ENCODE data around the gene CA10.

Gene CA10

GRCh38 chr17:51721730-51722129 lies 436.8 kb downstream of the CA10 start:
- no peak for DNase-seq

DNA sequence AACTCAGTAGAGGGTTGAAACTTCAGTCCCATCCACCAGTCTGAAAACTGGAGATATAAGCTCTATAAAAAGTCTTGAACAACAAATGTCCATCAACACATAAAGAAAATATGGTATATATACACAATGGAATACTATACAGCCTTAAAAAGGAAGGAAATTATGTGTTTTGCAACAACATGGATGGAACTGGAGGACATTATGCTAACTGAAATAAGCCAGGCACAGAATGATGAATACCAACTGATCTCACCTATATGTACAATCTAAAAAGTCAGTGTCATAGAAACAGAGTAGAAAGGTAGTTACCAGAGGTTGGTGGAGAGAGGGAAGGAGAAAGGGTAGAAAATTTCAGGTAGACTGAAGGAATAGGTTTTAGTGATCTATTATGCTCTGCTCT lies 438.1 kb downstream of the CA10 start:
- DNase-seq, result no peak

DNA sequence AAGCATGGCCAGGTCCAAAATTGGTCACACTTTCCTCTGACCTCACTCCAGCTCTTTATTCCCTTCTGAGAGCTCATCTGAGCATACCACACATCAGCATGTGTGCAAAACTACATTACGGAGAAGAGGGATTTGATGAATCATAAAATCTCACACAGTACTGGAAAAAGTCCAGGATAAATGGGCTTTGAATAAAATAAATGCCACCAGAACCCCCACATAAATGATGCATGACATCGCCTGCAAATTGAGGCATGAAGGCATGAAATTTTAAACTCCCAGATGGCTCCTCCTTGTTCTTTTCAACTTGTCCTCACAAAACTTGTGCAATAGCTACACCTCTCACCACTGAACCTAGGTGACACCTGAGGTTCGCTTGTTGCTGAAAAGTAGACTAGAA lies 439.5 kb downstream of the CA10 start:
- no peak for DNase-seq

DNA sequence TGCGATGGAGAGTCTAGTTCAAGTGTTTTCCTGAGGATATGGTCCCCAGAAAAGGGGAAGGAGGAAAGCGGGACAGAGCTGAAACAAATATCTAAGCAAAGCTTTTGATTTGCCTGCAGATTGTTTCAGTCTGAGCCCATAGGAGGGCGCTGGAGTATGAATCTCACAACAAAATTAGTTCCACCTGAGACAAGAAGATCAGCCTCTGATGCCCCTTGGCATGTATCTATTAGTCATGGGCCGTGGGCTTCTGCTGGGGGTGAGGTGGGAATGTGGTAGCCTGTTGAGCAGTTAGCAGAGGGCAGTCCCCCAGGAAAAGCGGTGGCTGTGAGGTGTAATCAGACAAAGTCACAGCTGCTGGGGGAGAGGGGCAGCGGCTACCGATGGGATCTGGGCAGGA lies 446.9 kb downstream of the CA10 start:
- no peak for DNase-seq

DNA sequence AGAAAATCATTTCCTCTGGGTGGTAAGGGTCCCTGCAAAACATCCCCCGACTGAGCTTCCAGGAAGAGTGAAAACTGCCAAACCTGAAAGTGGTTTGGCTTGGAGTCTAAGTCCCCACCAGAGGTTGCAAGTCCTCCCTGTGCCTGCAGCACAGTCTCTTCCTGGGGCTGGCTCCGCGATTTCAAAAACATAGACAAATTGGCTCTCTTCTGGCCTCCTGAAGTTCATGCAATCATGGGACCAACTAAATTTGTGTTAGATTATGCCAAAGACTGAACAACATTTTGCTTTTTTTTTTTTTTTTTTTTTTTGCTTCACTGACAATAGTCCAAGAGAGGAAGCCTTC lies 447.9 kb downstream of the CA10 start:
- no peak for DNase-seq

GRCh38 chr17:51709694-51710633 lies 448.6 kb downstream of the CA10 start:
- no peak for DNase-seq

DNA sequence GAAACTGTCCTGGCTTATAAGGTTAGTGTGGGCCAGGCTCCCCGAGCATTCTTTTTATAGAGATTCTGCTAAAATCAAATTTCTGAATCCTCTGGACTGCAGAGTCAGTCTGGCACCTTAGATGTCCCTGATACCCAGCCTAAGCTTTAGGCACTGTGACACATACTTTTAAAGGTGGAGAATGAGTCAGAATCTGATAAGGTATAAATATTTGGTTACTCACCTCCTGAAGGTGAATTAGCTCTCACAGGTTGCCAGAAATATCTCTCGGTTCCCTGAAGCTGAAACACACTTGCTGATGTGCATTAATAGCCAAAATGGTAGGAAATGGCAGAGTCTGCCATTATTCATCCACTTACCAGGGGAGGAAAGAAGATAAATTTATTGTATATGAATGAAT lies 451.3 kb downstream of the CA10 start:
- DNase-seq, result no peak

- no peak for DNase-seq
These were observed 452.4 kb downstream of the CA10 start for GRCh38 chr17:51706093-51706492.

- no peak for DNase-seq
These were observed 454.9 kb downstream of the CA10 start for GRCh38 chr17:51703361-51704341.

- DNase-seq, result no peak
These were observed 455.6 kb downstream of the CA10 start for GRCh38 chr17:51702963-51703360.

DNA sequence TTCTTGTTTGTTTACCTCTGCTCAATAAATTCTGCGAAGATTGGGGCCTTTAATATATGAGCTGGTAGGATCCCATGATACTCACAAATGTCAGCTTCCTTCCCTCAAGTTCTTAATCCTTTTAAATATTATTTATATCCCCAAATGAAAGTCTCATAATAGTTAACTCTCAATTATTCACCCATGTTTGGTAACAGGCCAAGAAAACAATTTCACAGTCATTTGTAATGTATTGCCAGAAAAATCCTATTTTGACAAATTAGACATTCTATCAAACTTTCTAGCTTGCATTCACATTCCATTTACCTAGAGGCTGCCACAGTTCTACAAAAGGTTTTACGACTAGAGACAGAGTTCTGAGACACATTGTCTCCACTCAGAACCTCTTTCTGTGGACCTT lies 457.0 kb downstream of the CA10 start:
- DNase-seq, result no peak

DNA sequence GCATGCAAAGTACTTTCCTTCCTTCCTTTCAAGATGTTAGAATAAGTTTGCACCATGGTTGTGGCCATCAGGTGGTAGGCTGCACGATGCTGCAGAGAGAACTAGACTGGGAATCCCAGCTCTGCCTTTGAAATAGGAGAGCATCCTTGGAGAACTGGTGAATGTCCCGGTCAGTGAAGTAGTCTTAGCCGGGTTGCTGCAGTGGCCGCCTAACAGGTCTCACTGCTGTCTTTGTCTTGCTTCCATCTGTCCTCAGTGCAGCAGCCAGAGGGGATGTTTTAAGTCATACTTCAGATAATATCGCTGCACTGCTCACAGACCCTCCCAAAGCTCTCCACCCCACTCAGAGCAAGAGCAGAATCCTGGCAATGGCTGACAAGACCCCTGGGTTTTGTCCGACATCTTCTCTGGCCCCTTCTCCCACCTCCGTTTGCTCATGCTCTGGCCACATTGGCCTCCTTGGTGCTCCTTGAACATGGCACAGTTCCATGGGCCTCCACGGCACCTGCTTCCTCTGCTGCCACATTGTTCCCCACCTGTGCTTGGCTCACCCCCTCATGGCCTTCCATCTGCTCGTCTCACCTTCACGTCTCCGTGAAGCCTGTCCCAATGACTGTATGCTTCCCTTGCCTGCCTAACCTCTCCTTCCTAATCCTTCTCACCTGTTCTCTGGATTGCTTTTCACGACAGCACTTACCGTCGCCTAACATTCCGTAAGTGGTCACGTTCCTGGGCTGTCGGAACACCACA lies 458.3 kb downstream of the CA10 start:
- no peak for DNase-seq

DNA sequence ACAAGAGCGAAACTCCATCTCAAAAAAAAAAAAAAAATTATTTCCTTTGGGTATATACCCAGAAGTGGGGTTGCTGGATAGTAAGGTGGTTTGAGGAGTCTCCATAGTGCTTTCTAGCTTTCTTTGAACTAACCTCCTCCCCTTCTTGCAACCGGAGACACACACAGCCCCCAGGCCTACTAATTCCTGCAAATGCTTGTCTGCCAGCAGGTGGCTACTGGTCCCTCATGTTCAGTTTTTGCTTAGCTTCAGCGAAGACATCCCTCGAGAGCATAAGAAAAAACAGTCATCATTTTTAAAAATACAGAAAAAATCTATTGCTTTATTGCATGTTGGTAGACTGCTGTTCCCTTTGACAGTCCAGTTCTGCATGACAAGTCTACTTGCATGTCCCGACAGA lies 459.2 kb downstream of the CA10 start:
- DNase-seq, result no peak

- no peak for DNase-seq
These were observed 465.6 kb downstream of the CA10 start for GRCh38 chr17:51692917-51693316.

- no peak for DNase-seq
These were observed 470.6 kb downstream of the CA10 start for GRCh38 chr17:51687887-51688286.

DNA sequence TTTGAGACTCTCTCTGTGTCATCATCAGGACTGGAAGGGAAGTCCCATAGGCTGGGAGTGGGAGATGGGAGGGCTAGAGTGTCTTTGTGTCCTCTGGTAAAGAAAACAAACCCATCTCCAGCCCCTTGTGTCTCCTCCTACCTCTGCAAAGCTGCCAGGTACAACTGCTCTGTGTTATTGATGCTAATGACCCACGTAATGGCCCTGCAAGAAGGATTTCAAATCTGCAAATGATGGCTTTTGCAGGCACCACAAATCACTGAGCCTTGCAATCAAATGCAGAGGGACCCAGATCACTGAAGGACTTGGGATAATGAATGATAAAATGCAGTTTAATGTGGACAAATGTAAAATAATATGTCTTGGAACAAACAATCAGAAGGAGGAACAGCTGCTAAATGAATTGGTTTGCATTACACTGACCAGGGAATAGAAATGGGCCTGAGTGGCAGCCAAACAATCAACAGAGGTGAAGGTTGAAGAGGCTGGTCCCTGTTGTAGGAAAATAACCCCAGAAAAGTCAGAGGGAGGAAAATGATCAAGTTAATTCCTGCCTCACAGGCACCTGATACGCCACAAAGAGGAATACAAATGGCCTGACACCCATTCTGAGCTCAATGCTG lies 473.1 kb downstream of the CA10 start:
- no peak for DNase-seq

DNA sequence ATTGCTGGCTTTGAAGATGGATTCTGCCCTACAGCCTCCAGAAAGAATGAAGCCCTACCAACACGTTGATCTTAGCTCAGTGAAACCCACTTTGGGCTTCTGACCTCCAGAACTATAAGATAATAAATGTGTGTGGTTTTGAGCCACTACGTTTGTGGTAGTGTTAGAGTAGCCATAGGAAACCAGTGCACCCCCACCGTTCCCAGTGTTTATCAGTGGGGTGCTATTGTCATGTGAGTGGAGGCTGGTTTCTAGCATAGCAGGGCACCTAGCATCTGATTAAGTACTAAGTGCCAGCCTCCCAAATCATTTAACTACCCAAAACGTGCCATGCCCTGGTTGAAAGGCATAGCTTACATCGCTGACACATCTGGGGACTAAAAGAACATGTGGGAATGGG lies 474.3 kb downstream of the CA10 start:
- DNase-seq, result no peak

- no peak for DNase-seq
These were observed 475.2 kb downstream of the CA10 start for GRCh38 chr17:51683291-51683690.

DNA sequence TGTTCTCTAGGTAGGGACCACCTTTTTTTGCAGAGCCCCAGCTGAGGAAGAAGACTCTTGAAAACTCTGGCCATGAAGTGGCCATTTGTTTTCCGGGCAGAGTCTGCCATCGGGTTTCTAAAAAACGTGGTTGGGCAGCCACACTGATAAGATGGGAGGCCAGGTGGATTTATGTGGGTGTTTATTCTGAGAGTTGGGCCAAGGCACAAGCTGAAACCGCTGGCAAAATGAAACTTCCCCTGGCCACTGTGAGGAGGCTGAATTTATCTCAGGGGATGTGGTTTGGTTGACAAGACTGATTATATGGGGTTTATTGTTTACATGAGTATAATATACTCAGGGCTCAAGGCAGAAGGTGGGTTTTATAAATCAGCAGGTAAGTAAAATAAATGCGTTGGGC lies 476.4 kb downstream of the CA10 start:
- no peak for DNase-seq

GRCh38 chr17:51677875-51678274 lies 480.6 kb downstream of the CA10 start:
- DNase-seq, result no peak

- no peak for DNase-seq
These were observed 481.6 kb downstream of the CA10 start for GRCh38 chr17:51676691-51677487.
